SK-N-SH treated with all-trans-retinoic acid at 6 μM for 48 hours (cell line): ENCODE results near the gene VSIR.

Source experiments
- PATZ1 ChIP-seq: fragments of 250-450 bp; sonication (Bioruptor Pico); IDR thresholded peaks from 2 replicates; pipeline ENCODE4 v1.8.0; 2020; ENCODE audit warnings: mild to moderate bottlenecking, moderate library complexity, borderline replicate concordance
- ZFP30 ChIP-seq: fragments of 450-650 bp; formaldehyde crosslinking; IDR thresholded peaks from 2 replicates; pipeline ENCODE4 v1.5.0; 2022; ENCODE audit warnings: mild to moderate bottlenecking, moderate library complexity

- TF ChIP-seq ZFP30 (CRISPR knock-in tag), result no peak
- TF ChIP-seq PATZ1 (CRISPR knock-in tag), result no peak
Measured at GRCh38 chr10:71812913-71813590, 39.7 kb upstream of the VSIR start.
